K562 (cell line): Measurements from ENCODE around the gene GSTM5. TPM values are rescaled to one million over a fixed set of nuclear protein-coding genes. Genes with fewer than 3 reads are reported as not detected.
A peak's percentile ranks its signal among the peaks of the same experiment; 100 is the strongest.

Source experiments
- CEBPB ChIP-seq: fragments of 450-650 bp; IDR thresholded peaks from 2 replicates; pipeline ENCODE4 v1.6.1; 2016; ENCODE audit warnings: missing genetic modification characterization, missing compliant biosample characterization
- DPF2 ChIP-seq: fragments of 450-650 bp; IDR thresholded peaks from 2 replicates; pipeline ENCODE4 v1.6.1; 2016
- FOXA3 ChIP-seq, 2 experiments: fragments of 450-650 bp in 1 of 2; sonication (generic) in 1 of 2; formaldehyde crosslinking; IDR thresholded peaks in 1 of 2; conservative IDR thresholded peaks in 1 of 2; 2 replicates each; pipeline versions ENCODE4 v1.4.0 to v1.8.0; 2020 to 2022; ENCODE audit warnings: mild to moderate bottlenecking in 2 of 2, missing genetic modification reagents in 1 of 2
- GATAD2B ChIP-seq: fragments of 450-650 bp; IDR thresholded peaks from 2 replicates; pipeline ENCODE4 v1.6.1; 2017; ENCODE audit warnings: mild to moderate bottlenecking, borderline replicate concordance
- KAT7 ChIP-seq: sonication (generic); formaldehyde crosslinking; IDR thresholded peaks from 2 replicates; pipeline ENCODE4 v1.8.0; 2022; ENCODE audit warnings: missing genetic modification reagents, mild to moderate bottlenecking, borderline replicate concordance
- PHB ChIP-seq: fragments of 250-450 bp; sonication (Bioruptor Pico); IDR thresholded peaks from 2 replicates; pipeline ENCODE4 v1.5.0; 2021
- SIRT6 ChIP-seq: IDR thresholded peaks from one replicate; pipeline ENCODE4 v1.6.1; 2012; ENCODE audit warnings: low read depth, mild to moderate bottlenecking, control low read depth, inconsistent platforms, low read length, moderate library complexity
- SMARCC2 ChIP-seq: fragments of 450-650 bp; IDR thresholded peaks from 2 replicates; pipeline ENCODE4 v1.6.1; 2017; ENCODE audit warnings: antibody characterized with exemption, moderate library complexity, mild to moderate bottlenecking, low read depth
- SREBF2 ChIP-seq: sonication (generic); formaldehyde crosslinking; IDR thresholded peaks from 2 replicates; pipeline ENCODE4 v1.4.0; 2020; ENCODE audit warnings: mild to moderate bottlenecking, missing genetic modification reagents
- YBX1 ChIP-seq: fragments of 450-650 bp; IDR thresholded peaks from 2 replicates; pipeline ENCODE4 v1.7.1; 2016; ENCODE audit warnings: mild to moderate bottlenecking
- ZFPM2 ChIP-seq: fragments of 250-450 bp; sonication (Bioruptor Pico); IDR thresholded peaks from 2 replicates; pipeline ENCODE4 v1.5.1; 2022; ENCODE audit warnings: mild to moderate bottlenecking
- ZNF263 ChIP-seq: sonication (generic); formaldehyde crosslinking; IDR thresholded peaks from 2 replicates; pipeline ENCODE4 v1.8.0; 2022; ENCODE audit warnings: mild to moderate bottlenecking, missing genetic modification reagents, borderline replicate concordance
- ZNF384 ChIP-seq: IDR thresholded peaks from 2 replicates; pipeline ENCODE4 v1.6.1; 2012; ENCODE audit warnings: low read depth, low read length, improper control_type of control experiment
- ZNF57 ChIP-seq: fragments of 450-650 bp; formaldehyde crosslinking; IDR thresholded peaks from 2 replicates; pipeline ENCODE4 v1.4.0; 2020; ENCODE audit warnings: mild to moderate bottlenecking, moderate library complexity
- ZNF77 ChIP-seq: fragments of 250-450 bp; sonication (Bioruptor Pico); IDR thresholded peaks from 2 replicates; pipeline ENCODE4 v1.5.0; 2020
- polyA plus RNA-seq, 8 experiments: library from polyadenylated mRNA; depleted of rRNA in 4 of 8; stranded (reverse) in 5 of 8; unstranded in 3 of 8; fragments of >200 nt; fragmentation: Nextera tagmentation in 2 of 8; fragmentation: Illumina TruSeq in 1 of 8; extraction: Ambion mirVana in 2 of 8; extraction: Trizol in 1 of 8; gene quantifications; 2 replicates each; pipeline versions ENCODE4 v1.2.1 to v1.2.3, GENCODE V29; 2011 to 2014; ENCODE audit warnings: inconsistent platforms in 1 of 8, missing spikeins in 1 of 8
- total RNA-seq, 7 experiments: library from RNA; depleted of rRNA in 6 of 7; stranded (reverse); fragments of >200 nt in 6 of 7; fragmentation: Illumina TruSeq in 2 of 7; extraction: Trizol in 2 of 7; gene quantifications; 2 replicates each; pipeline versions ENCODE4 v1.2.1 to v1.2.3, GENCODE V29; 2011 to 2021; ENCODE audit warnings: low replicate concordance in 1 of 7
- TF ChIP-seq, protein P1 (sequence below): sonication (generic); formaldehyde crosslinking; IDR thresholded peaks from 2 replicates; pipeline ENCODE4 v1.8.1; 2023; ENCODE audit warnings: mild to moderate bottlenecking, missing genetic modification reagents, moderate library complexity
- TF ChIP-seq, protein P2 (sequence below): fragments of 450-650 bp; IDR thresholded peaks from 2 replicates; pipeline ENCODE4 v1.6.1; 2016; ENCODE audit warnings: missing biosample characterization, missing genetic modification characterization
- TF ChIP-seq, protein P3 (sequence below): fragments of 200-800 bp; sonication (Bioruptor generic); IDR thresholded peaks from 2 replicates; pipeline ENCODE4 v1.6.1; 2017; ENCODE audit warnings: missing genetic modification characterization, missing compliant biosample characterization
- TF ChIP-seq, protein P4 (sequence below): sonication (generic); formaldehyde crosslinking; IDR thresholded peaks from 2 replicates; pipeline ENCODE4 v1.8.1; 2022; ENCODE audit warnings: missing genetic modification reagents
- TF ChIP-seq, protein P5 (sequence below): fragments of 250-450 bp; sonication (Bioruptor Pico); IDR thresholded peaks from 2 replicates; pipeline ENCODE4 v1.6.1; 2021; ENCODE audit warnings: mild to moderate bottlenecking
- TF ChIP-seq, protein P6 (sequence below): sonication (generic); IDR thresholded peaks from 2 replicates; pipeline ENCODE4 v1.6.1; 2016

GSTM5 gene
- total and polyA plus RNA-seq, 9 of the 15 experiments (the other 6 are each of a cell fraction or from before 2014, with no cell fraction given): not detected

DNA sequence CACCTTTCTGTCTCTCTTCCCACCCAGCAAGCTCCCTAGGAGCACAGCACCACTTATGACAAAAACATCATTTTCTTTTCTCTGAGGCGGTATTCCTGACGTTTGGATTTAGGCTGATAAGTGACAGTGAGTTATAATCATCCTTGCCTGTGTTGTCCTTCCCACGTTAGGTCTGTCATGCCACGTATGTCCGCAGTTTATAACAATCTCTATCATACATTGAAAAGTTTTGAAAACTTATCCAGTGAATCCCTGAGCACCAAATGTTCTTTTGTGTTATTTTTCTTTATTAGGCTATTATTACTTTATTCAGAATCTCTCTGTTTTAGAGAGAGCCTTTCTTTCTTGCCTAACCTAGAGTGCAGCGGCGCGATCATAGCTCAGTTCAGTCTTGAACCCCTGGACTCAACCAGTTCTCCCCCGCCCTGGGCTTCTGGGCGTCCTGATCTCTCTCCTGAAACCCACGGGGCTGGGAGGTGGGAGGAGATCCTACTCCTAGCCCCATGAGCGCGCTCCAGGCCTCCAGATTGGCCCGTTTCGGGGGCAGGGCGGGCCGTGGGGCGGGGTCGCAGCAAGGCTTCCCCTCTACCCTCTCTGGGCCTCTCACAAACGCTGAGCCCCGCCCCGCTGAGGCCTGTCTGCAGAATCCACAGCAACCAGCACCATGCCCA is 44.5 kb upstream of the GSTM5 start, which contains the start of gene GSTM2 (continued):
- TF ChIP-seq, protein P1, sequence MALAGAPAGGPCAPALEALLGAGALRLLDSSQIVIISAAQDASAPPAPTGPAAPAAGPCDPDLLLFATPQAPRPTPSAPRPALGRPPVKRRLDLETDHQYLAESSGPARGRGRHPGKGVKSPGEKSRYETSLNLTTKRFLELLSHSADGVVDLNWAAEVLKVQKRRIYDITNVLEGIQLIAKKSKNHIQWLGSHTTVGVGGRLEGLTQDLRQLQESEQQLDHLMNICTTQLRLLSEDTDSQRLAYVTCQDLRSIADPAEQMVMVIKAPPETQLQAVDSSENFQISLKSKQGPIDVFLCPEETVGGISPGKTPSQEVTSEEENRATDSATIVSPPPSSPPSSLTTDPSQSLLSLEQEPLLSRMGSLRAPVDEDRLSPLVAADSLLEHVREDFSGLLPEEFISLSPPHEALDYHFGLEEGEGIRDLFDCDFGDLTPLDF (CRISPR knock-in tag): no peak
- TF ChIP-seq, protein P2, sequence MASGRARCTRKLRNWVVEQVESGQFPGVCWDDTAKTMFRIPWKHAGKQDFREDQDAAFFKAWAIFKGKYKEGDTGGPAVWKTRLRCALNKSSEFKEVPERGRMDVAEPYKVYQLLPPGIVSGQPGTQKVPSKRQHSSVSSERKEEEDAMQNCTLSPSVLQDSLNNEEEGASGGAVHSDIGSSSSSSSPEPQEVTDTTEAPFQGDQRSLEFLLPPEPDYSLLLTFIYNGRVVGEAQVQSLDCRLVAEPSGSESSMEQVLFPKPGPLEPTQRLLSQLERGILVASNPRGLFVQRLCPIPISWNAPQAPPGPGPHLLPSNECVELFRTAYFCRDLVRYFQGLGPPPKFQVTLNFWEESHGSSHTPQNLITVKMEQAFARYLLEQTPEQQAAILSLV (tag): no peak
- no peak for TF ChIP-seq SREBF2 (CRISPR knock-in tag)
- TF ChIP-seq, protein P3, sequence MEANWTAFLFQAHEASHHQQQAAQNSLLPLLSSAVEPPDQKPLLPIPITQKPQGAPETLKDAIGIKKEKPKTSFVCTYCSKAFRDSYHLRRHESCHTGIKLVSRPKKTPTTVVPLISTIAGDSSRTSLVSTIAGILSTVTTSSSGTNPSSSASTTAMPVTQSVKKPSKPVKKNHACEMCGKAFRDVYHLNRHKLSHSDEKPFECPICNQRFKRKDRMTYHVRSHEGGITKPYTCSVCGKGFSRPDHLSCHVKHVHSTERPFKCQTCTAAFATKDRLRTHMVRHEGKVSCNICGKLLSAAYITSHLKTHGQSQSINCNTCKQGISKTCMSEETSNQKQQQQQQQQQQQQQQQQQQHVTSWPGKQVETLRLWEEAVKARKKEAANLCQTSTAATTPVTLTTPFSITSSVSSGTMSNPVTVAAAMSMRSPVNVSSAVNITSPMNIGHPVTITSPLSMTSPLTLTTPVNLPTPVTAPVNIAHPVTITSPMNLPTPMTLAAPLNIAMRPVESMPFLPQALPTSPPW (CRISPR knock-in tag): peak; percentile 73
- TF ChIP-seq GATAD2B: 0 out of 2 replicates have a peak, but pooled peaks have one; percentile 16
- no peak for TF ChIP-seq ZFPM2 (CRISPR knock-in tag)
- 0 out of 2 replicates have a peak, but pooled peaks have one; percentile 27 for TF ChIP-seq DPF2
- TF ChIP-seq, protein P4, sequence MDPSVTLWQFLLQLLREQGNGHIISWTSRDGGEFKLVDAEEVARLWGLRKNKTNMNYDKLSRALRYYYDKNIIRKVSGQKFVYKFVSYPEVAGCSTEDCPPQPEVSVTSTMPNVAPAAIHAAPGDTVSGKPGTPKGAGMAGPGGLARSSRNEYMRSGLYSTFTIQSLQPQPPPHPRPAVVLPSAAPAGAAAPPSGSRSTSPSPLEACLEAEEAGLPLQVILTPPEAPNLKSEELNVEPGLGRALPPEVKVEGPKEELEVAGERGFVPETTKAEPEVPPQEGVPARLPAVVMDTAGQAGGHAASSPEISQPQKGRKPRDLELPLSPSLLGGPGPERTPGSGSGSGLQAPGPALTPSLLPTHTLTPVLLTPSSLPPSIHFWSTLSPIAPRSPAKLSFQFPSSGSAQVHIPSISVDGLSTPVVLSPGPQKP (CRISPR knock-in tag): no peak
- TF ChIP-seq SMARCC2: no peak
- TF ChIP-seq ZNF57 (CRISPR knock-in tag): no peak
- no peak for TF ChIP-seq KAT7 (CRISPR knock-in tag)
- no peak for TF ChIP-seq CEBPB (tag)
- TF ChIP-seq, protein P5, sequence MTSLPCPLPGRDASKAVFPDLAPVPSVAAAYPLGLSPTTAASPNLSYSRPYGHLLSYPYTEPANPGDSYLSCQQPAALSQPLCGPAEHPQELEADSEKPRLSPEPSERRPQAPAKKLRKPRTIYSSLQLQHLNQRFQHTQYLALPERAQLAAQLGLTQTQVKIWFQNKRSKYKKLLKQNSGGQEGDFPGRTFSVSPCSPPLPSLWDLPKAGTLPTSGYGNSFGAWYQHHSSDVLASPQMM (CRISPR knock-in tag): no peak
- TF ChIP-seq YBX1: no peak
- no peak for TF ChIP-seq ZNF263
- no peak for TF ChIP-seq SIRT6
- TF ChIP-seq, protein P6, sequence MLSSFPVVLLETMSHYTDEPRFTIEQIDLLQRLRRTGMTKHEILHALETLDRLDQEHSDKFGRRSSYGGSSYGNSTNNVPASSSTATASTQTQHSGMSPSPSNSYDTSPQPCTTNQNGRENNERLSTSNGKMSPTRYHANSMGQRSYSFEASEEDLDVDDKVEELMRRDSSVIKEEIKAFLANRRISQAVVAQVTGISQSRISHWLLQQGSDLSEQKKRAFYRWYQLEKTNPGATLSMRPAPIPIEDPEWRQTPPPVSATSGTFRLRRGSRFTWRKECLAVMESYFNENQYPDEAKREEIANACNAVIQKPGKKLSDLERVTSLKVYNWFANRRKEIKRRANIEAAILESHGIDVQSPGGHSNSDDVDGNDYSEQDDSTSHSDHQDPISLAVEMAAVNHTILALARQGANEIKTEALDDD: 0 out of 2 replicates have a peak, but pooled peaks have one; percentile 24
- no peak for TF ChIP-seq ZNF77
- TF ChIP-seq ZNF384: no peak
- no peak for TF ChIP-seq PHB
- no peak for TF ChIP-seq FOXA3 (CRISPR knock-in tag; conservative IDR thresholded peaks at IDR 0.05 in 1 of 2, IDR thresholded peaks at IDR 0.05 in 1 of 2)
